ENCODE data around the gene CCL3.
"Not testable (repeated sequence)": the region's sequence is repeated elsewhere in the genome, so short reads cannot be mapped to it uniquely, and the experiment has no call there.

Gene CCL3

DNA sequence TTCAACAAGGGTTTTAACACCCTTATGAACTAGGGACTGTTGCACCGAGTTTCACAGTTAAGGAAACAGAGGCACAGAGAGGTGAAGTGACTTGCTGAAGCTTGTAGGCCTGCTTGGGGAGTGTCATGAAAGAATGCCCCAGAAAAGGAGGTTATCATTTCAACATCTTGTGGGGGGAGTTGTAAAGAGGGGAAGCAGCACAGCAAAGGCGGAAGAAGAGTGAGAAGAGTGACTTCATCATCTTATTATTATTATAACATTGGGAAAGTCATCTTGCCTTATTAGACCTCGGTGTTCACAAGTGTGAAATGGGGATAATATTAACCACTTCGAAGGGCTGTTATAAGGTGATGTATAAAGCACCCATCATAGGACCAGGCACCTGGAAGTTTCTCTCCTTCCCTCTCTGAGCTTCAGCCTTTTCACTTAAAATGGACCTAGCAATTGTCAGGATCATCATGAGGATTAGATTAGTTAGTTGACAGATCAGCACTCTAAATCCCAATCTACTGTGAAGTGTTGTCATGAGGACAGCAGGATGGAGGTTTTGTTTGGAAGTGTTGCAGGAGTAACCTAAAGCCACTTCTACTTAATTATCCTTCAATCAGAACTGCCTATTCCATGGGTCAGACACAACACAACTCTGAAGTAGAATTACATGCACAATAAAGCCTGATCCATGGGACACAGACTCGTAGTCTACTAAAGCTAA, 16.0 kb upstream of the CCL3 start:
- no peak for TF ChIP-seq CTCF (conservative IDR thresholded peaks at IDR 0.05; ENCODE audit: control insufficient read depth, insufficient read depth, low read depth, low read length)
- no peak overlapping the region for H3K4me3 ChIP-seq (ENCODE audit: control insufficient read depth, low read depth, low read length)
- no peak for DNase-seq (ENCODE audit: low read depth)

GRCh38 chr17:36104701-36105181, 14.8 kb upstream of the CCL3 start:
- no peak overlapping the region for H3K4me3 ChIP-seq (ENCODE audit: control insufficient read depth, low read depth, low read length)
- TF ChIP-seq CTCF (conservative IDR thresholded peaks at IDR 0.05; ENCODE audit: control insufficient read depth, insufficient read depth, low read depth, low read length): no peak

GRCh38 chr17:36104246-36104645, 14.3 kb upstream of the CCL3 start:
- not testable (repeated sequence) for DNase-seq (ENCODE audit: low read depth); H3K4me3 ChIP-seq (ENCODE audit: control insufficient read depth, low read depth, low read length)

More at GRCh38 chr17:36104701-36105181, 14.8 kb upstream of the CCL3 start:
- DNase-seq (ENCODE audit: low read depth): no peak

GRCh38 chr17:36103401-36103975, 13.5 kb upstream of the CCL3 start, which contains the start of gene CCL4:
CCL4 (plus strand) TSS chr17:36103827; CDS start chr17:36103906, 79 bp downstream.
- DNase-seq (ENCODE audit: low read depth); H3K4me3 ChIP-seq (ENCODE audit: control insufficient read depth, low read depth, low read length): not testable (repeated sequence)

- H3K4me3 ChIP-seq (ENCODE audit: control insufficient read depth, low read depth, low read length); DNase-seq (ENCODE audit: low read depth): not testable (repeated sequence)
Observed at GRCh38 chr17:36099004-36099403, 9.1 kb upstream of the CCL3 start.

- no peak for TF ChIP-seq CTCF (conservative IDR thresholded peaks at IDR 0.05; ENCODE audit: control insufficient read depth, insufficient read depth, low read depth, low read length)
- H3K4me3 ChIP-seq (ENCODE audit: control insufficient read depth, low read depth, low read length): no peak overlapping the region
- DNase-seq (ENCODE audit: low read depth): no peak
Observed at GRCh38 chr17:36095992-36096391, 6.0 kb upstream of the CCL3 start.

- no peak overlapping the region for H3K4me3 ChIP-seq (ENCODE audit: control insufficient read depth, low read depth, low read length)
- DNase-seq (ENCODE audit: low read depth): no peak
- no peak for TF ChIP-seq CTCF (conservative IDR thresholded peaks at IDR 0.05; ENCODE audit: control insufficient read depth, insufficient read depth, low read depth, low read length)
Observed at GRCh38 chr17:36094746-36095145, 4.8 kb upstream of the CCL3 start.

DNA sequence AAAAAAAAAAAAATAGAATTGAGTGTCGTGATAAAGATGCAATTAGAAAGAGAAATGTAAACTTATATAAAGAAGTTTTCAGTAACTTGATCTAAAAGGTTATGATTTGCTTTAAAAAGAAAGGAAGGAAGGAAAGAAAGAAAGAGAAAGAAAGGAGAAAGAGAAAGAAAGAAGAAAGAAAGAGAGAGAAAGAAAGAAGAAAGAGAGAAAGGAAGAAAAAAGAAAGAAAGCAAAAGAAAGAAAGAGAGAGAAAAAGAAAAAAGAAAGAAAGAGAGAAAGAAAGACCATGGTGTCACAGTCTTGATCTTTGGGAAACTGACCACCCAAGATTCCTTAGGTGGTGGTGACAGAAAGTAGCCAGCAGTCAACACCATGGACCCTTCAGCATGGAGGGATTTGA, 4.3 kb upstream of the CCL3 start:
- no peak overlapping the region for H3K4me3 ChIP-seq (ENCODE audit: control insufficient read depth, low read depth, low read length)
- TF ChIP-seq CTCF (conservative IDR thresholded peaks at IDR 0.05; ENCODE audit: control insufficient read depth, insufficient read depth, low read depth, low read length): no peak
- no peak for DNase-seq (ENCODE audit: low read depth)

GRCh38 chr17:36092715-36093114, 2.8 kb upstream of the CCL3 start:
- not testable (repeated sequence) for DNase-seq (ENCODE audit: low read depth)

More at GRCh38 chr17:36092715-36093114, 2.8 kb upstream of the CCL3 start:
- not testable (repeated sequence) for H3K4me3 ChIP-seq (ENCODE audit: control insufficient read depth, low read depth, low read length)
